Endothelial cell of umbilical vein (primary cell): ENCODE data around the gene PKD1L1. TPM values are rescaled to one million over a fixed set of nuclear protein-coding genes. Genes with fewer than 3 reads are reported as not detected.

Source experiments
- BruUV-seq: library from RNA; stranded (reverse); fragments of 400-500 nt; replicated peaks from 2 replicates; lab custom pipeline; 2021; lab: Mats Ljungman, UMichigan
- CTCF ChIA-PET: fragments of 300-600, 350-600 bp; sonication (Branson Sonifier 250); formaldehyde crosslinking; loops from one replicate; lab custom pipeline; 2021; ENCODE audit warnings: antibody characterized with exemption, inconsistent platforms; lab: Charles Lee
- POLR2A ChIA-PET: fragments of 300-600, 350-600 bp; sonication (Branson Sonifier 250); formaldehyde crosslinking; loops from one replicate; lab custom pipeline; 2021; ENCODE audit warnings: antibody characterized with exemption, inconsistent platforms; lab: Charles Lee
- DNase-seq: peaks from one replicate; pipeline ENCODE4 v3.0.0-alpha.2; 2011; ENCODE audit warnings: low read depth, low spot score
- FAIRE-seq: peaks from 2 replicates; lab custom pipeline; 2011; peaks lifted over from hg19 to GRCh38; lab: Jason Lieb, UNC
- H2AFZ ChIP-seq: 2 replicates; pipeline ENCODE4 v1.6.0; 2012; ENCODE audit warnings: low read depth, low read length, control low read depth, inconsistent platforms
- H3K27ac ChIP-seq: 2 replicates; pipeline ENCODE4 v1.5.1; 2011; ENCODE audit warnings: low read depth, mild to moderate bottlenecking, control low read depth, low read length, moderate library complexity; ENCODE audit not compliant: insufficient read depth
- H3K27me3 ChIP-seq, 2 experiments: 2 replicates each; pipeline versions ENCODE4 v1.6.0 to v1.6.1; 2011; ENCODE audit warnings: low read length in 2 of 2, mixed read lengths in 1 of 2; ENCODE audit not compliant: control insufficient read depth in 2 of 2, insufficient read depth in 2 of 2
- H3K36me3 ChIP-seq, 2 experiments: 2 replicates in 1 of 2; 3 replicates in 1 of 2; pipeline ENCODE4 v1.5.1; 2011; ENCODE audit warnings: low read length in 2 of 2, mild to moderate bottlenecking in 1 of 2, moderate library complexity in 1 of 2; ENCODE audit not compliant: control insufficient read depth in 2 of 2, insufficient read depth in 2 of 2; ENCODE audit errors: extremely low read depth in 1 of 2
- H3K4me1 ChIP-seq: 3 replicates; pipeline ENCODE4 v1.5.1; 2011; ENCODE audit warnings: mild to moderate bottlenecking, low read length; ENCODE audit not compliant: control insufficient read depth, insufficient read depth; ENCODE audit errors: extremely low read depth
- H3K4me2 ChIP-seq: 2 replicates; pipeline ENCODE4 v1.6.1; 2011; ENCODE audit warnings: low read length, control low read depth, mixed read lengths; ENCODE audit not compliant: insufficient read depth
- H3K4me3 ChIP-seq, 3 experiments: fragments of 200-600 bp in 1 of 3; sonication (generic), shearing (Covaris generic) in 1 of 3; replicated peaks in 1 of 3; 2 replicates each; pipeline ENCODE4 v1.5.1; 2011 to 2016; ENCODE audit warnings: control low read depth in 3 of 3, low read length in 3 of 3, mild to moderate bottlenecking in 2 of 3, inconsistent platforms in 1 of 3, low read depth in 1 of 3, moderate library complexity in 1 of 3; ENCODE audit not compliant: insufficient read depth in 1 of 3
- H3K79me2 ChIP-seq: 2 replicates; pipeline ENCODE4 v1.6.0; 2012; ENCODE audit warnings: low read length, inconsistent platforms; ENCODE audit not compliant: control insufficient read depth, insufficient read depth
- H3K9ac ChIP-seq: replicated peaks from 2 replicates; pipeline ENCODE3; 2011; ENCODE audit warnings: low read length, control low read depth; ENCODE audit not compliant: insufficient read depth; ENCODE audit errors: extremely low read depth
- H3K9me1 ChIP-seq: replicated peaks from 3 replicates; pipeline ENCODE4 v1.6.0; 2011; ENCODE audit warnings: mild to moderate bottlenecking, low read length; ENCODE audit not compliant: control insufficient read depth, insufficient read depth; ENCODE audit errors: extremely low read depth
- H3K9me3 ChIP-seq: replicated peaks from 2 replicates; pipeline ENCODE4 v1.5.1; 2012; ENCODE audit warnings: low read length, inconsistent platforms; ENCODE audit not compliant: control insufficient read depth, insufficient read depth
- H4K20me1 ChIP-seq: replicated peaks from 2 replicates; pipeline ENCODE3; 2011; ENCODE audit warnings: mild to moderate bottlenecking, low read length; ENCODE audit not compliant: control insufficient read depth, insufficient read depth; ENCODE audit errors: extremely low read depth
- EZH2 ChIP-seq: IDR thresholded peaks from 2 replicates; pipeline ENCODE4 v1.6.1; 2012; ENCODE audit warnings: borderline replicate concordance, low read depth, mild to moderate bottlenecking, moderate library complexity, low read length, inconsistent platforms; ENCODE audit not compliant: severe bottlenecking
- FOS ChIP-seq: IDR thresholded peaks from 2 replicates; pipeline ENCODE4 v1.6.1; 2011; ENCODE audit warnings: mild to moderate bottlenecking, low read length, moderate library complexity, borderline replicate concordance; ENCODE audit not compliant: insufficient read depth
- GATA2 ChIP-seq: IDR thresholded peaks from 2 replicates; pipeline ENCODE4 v1.7.0; 2011; ENCODE audit warnings: low read depth, mild to moderate bottlenecking, moderate library complexity, mixed read lengths, low read length; ENCODE audit not compliant: insufficient read length, insufficient read depth
- JUN ChIP-seq: IDR thresholded peaks from 2 replicates; pipeline ENCODE4 v1.6.1; 2011; ENCODE audit warnings: borderline replicate concordance, low read depth; ENCODE audit not compliant: insufficient read length, insufficient read depth
- MYC ChIP-seq: IDR thresholded peaks from one replicate; pipeline ENCODE4 v1.6.1; 2011; ENCODE audit warnings: mild to moderate bottlenecking, low read depth, low read length
- POLR2A ChIP-seq: IDR thresholded peaks from 2 replicates; pipeline ENCODE4 v1.6.1; 2012; ENCODE audit warnings: low read depth, mild to moderate bottlenecking, control low read depth, low read length
- POLR2AphosphoS5 ChIP-seq: IDR thresholded peaks from 2 replicates; pipeline ENCODE4 v1.6.1; 2012; ENCODE audit warnings: low read depth, mild to moderate bottlenecking, control low read depth, low read length, moderate library complexity; ENCODE audit not compliant: insufficient read depth
- dilution Hi-C: fragments of 300-500 bp; cut with MboI; formaldehyde crosslinking; loops from one replicate; pipeline ENCODE4 v1.15.0; 2019; ENCODE audit warnings: low sequenced_read_pairs; ENCODE audit not compliant: extremely low pct_ligation_motif_present
- intact Hi-C: fragments of 100-400 bp; cut with micrococcal nuclease; formaldehyde crosslinking; loops from one replicate; pipeline ENCODE4 v1.10.0; 2022
- polyA plus RNA-seq, 4 experiments: library from polyadenylated mRNA; depleted of rRNA in 3 of 4; stranded (reverse) in 3 of 4; unstranded in 1 of 4; fragments of >200 nt; gene quantifications; 2 replicates each; pipeline versions ENCODE4 v1.2.1 to v1.2.3, GENCODE V29; 2011 to 2012; ENCODE audit warnings: missing spikeins in 1 of 4
- total RNA-seq: library from RNA; stranded (reverse); gene quantifications from 2 replicates; pipeline ENCODE4 v1.2.3, GENCODE V29; 2021
- TF ChIP-seq, protein P1 (sequence below): IDR thresholded peaks from 2 replicates; pipeline ENCODE4 v1.6.1; 2011; ENCODE audit not compliant: insufficient read depth, insufficient read length
- TF ChIP-seq, protein P2 (sequence below), 2 donors: IDR thresholded peaks; 1 replicate in 1 of 2; 2 replicates in 1 of 2; pipeline ENCODE4 v1.5.1; 2011; ENCODE audit warnings: low read length in 2 of 2, mild to moderate bottlenecking in 2 of 2, moderate library complexity in 2 of 2, control low read depth in 1 of 2, inconsistent platforms in 1 of 2, low read depth in 1 of 2; ENCODE audit not compliant: insufficient read depth in 1 of 2; ENCODE audit errors: extremely low read depth in 1 of 2

Gene PKD1L1
- total and polyA plus RNA-seq, 2 donors (not counting 3 experiments of a cell fraction or from before 2014, with no cell fraction given): 4.1 to 5.9 TPM

DNA sequence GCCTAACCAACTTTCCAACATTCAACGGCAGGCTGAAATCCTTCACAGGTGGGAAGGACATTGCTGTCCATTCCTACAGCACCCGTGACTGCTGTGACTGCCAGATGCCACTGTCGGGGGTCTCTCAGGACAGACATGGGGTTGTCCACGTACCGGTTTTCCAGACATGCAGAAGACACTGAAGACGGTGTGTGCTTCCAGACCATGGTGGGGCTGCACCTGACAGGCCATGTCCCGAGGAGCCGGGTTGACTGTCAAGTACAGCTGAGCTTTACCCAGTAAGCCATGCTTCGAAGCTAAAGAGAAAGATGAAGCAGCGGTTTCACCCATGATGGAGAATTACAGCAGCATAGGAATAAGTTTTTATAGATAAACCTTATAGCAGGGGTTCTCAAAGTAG lies 70.9 kb downstream of the PKD1L1 start:
- dilution Hi-C loops: no loop called here
- Histone ChIP-seq H3K27me3 (peaks cover 0 to 2% of the 10 kb centered on the region in 2 experiments), H3K36me3 (no peaks in the 10 kb centered on the region), H3K4me2 (no peak overlapping the region), H4K20me1 (no peaks in the 10 kb centered on the region), H3K79me2 (no peaks in the 10 kb centered on the region), H3K9ac (no peak overlapping the region), H2AFZ (no peak overlapping the region), H3K9me1 (no peaks in the 10 kb centered on the region), H3K9me3 (no peaks in the 10 kb centered on the region), H3K4me3 (no peak overlapping the region), H3K4me1 (no peaks in the 10 kb centered on the region), H3K27ac (no peak overlapping the region)
- intact Hi-C loops: no loop called here
- FAIRE-seq (no peak), DNase-seq (no peak)
- POLR2A ChIA-PET: no interaction called here
- BruUV-seq: no TSS peak
- CTCF ChIA-PET: no interaction called here
- TF ChIP-seq MYC (no peak), GATA2 (no peak), FOS (no peak), POLR2AphosphoS5 (no peak), JUN (no peak), POLR2A (no peak)
- TF ChIP-seq, protein P1, sequence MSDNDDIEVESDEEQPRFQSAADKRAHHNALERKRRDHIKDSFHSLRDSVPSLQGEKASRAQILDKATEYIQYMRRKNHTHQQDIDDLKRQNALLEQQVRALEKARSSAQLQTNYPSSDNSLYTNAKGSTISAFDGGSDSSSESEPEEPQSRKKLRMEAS: no peak

DNA sequence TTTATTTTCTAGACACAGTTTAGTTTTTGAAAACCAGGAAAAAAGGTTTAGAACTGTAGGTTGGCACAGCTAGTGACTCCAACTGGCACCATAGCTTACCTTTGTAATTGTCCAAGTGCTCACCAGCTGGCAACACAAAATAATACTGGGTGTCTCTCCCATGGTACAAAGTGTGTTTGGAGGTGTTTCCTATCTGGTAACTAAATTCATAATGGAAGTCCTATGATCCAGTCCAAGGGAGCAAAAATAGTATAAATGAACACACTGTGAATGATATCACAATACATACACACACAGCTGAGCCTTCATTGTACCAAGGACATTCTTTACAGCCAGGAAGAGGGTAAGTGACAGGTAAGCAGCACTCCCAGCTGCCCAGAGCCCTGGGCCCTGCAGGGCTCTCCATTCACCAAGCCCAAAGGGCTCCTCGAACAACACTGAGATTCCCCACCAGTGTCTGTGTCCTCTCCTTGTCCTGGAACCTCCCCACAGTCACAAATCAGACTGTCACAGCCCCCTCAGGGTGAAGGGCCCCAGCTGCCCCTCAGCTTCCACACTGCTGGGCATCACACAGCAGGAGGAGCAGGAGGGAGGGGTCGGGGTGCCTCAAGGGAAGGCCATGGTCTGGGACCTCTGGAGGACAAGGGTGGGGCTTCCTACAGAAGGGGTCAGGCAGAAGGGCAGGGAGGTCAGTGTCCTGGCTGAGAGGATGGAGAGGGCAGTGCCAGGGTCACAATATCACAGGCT lies 72.1 kb downstream of the PKD1L1 start:
- DNase-seq: no peak
- TF ChIP-seq, protein P1: no peak
- TF ChIP-seq GATA2: no peak
- TF ChIP-seq EZH2: no peak
- TF ChIP-seq JUN: no peak
- no peak for TF ChIP-seq POLR2A
- TF ChIP-seq, protein P2, sequence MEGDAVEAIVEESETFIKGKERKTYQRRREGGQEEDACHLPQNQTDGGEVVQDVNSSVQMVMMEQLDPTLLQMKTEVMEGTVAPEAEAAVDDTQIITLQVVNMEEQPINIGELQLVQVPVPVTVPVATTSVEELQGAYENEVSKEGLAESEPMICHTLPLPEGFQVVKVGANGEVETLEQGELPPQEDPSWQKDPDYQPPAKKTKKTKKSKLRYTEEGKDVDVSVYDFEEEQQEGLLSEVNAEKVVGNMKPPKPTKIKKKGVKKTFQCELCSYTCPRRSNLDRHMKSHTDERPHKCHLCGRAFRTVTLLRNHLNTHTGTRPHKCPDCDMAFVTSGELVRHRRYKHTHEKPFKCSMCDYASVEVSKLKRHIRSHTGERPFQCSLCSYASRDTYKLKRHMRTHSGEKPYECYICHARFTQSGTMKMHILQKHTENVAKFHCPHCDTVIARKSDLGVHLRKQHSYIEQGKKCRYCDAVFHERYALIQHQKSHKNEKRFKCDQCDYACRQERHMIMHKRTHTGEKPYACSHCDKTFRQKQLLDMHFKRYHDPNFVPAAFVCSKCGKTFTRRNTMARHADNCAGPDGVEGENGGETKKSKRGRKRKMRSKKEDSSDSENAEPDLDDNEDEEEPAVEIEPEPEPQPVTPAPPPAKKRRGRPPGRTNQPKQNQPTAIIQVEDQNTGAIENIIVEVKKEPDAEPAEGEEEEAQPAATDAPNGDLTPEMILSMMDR (IDR thresholded peaks at IDR 0.05; ENCODE audit: extremely low read depth in 1 of 2, insufficient read depth in 1 of 2, low read depth in 1 of 2, low read length in 2 of 2): no peak
- no peak for TF ChIP-seq POLR2AphosphoS5
- no peak for TF ChIP-seq FOS
- TF ChIP-seq MYC: no peak
- dilution Hi-C loops: no loop called here
- no peak overlapping the region for H3K4me2 ChIP-seq
- H3K36me3 ChIP-seq: no peaks in the 10 kb centered on the region
- no peaks in the 10 kb centered on the region for H3K9me3 ChIP-seq
- no peaks in the 10 kb centered on the region for H3K79me2 ChIP-seq
- POLR2A ChIA-PET: no interaction called here
- no peak overlapping the region for H2AFZ ChIP-seq
- no peak overlapping the region for H3K4me3 ChIP-seq
- H4K20me1 ChIP-seq: no peaks in the 10 kb centered on the region
- no peak overlapping the region for H3K27ac ChIP-seq
- CTCF ChIA-PET: no interaction called here
- no peaks in the 10 kb centered on the region for H3K4me1 ChIP-seq
- no peaks in the 10 kb centered on the region for H3K9me1 ChIP-seq
- FAIRE-seq: no peak
- intact Hi-C loops: no loop called here
- H3K9ac ChIP-seq: no peak overlapping the region
- no peaks in the 10 kb centered on the region for H3K27me3 ChIP-seq
- BruUV-seq: no TSS peak
